PC-3 (cell line): ENCODE results near the gene PTPN1. TPM values are rescaled to one million over a fixed set of nuclear protein-coding genes. Genes with fewer than 3 reads are reported as not detected.

Experiments
- ATAC-seq: fragments of 200-7000 bp; cut with Tn5 transposase; 2 replicates; pipeline ENCODE4 v1.9.1; 2020; ENCODE audit warnings: mild to moderate bottlenecking, moderate library complexity
- BruUV-seq: library from RNA; stranded (reverse); fragments of 400-500 nt; replicated peaks from 2 replicates; lab custom pipeline; 2021; lab: Mats Ljungman, UMichigan
- CTCF ChIA-PET: fragments of 300-600 bp; sonication (Branson Sonifier 250); formaldehyde crosslinking; loops from one replicate; lab custom pipeline; 2022; ENCODE audit warnings: antibody characterized with exemption; lab: Charles Lee
- POLR2A ChIA-PET: fragments of 300-600 bp; sonication (Branson Sonifier 250); formaldehyde crosslinking; loops from one replicate; lab custom pipeline; 2022; ENCODE audit warnings: antibody characterized with exemption; ENCODE audit not compliant: unreplicated experiment; lab: Charles Lee
- DNase-seq: peaks from one replicate; pipeline ENCODE4 v3.0.0-alpha.2; 2015
- H2AFZ ChIP-seq: fragments of 300-600 bp; sonication (generic); 2 replicates; pipeline ENCODE4 v1.6.0; 2016; ENCODE audit warnings: antibody characterized with exemption, low read length
- H3F3A ChIP-seq: fragments of 300-600 bp; sonication (generic); one replicate; pipeline ENCODE4 v1.6.0; 2017; ENCODE audit warnings: antibody characterized with exemption, low read length, control low read depth, mild to moderate bottlenecking; ENCODE audit not compliant: unreplicated experiment
- H3K27ac ChIP-seq: fragments of 300-600 bp; sonication (generic); 2 replicates; pipeline ENCODE4 v1.5.1; 2016; ENCODE audit warnings: mild to moderate bottlenecking, low read length
- H3K27me3 ChIP-seq: fragments of 300-600 bp; sonication (generic); 2 replicates; pipeline ENCODE4 v1.6.1; 2016; ENCODE audit warnings: low read length, mixed read lengths
- H3K36me3 ChIP-seq: fragments of 300-600 bp; sonication (generic); 2 replicates; pipeline ENCODE4 v1.6.1; 2016; ENCODE audit warnings: low read depth, mixed run types, low read length, mixed read lengths
- H3K4me1 ChIP-seq: fragments of 300-600 bp; sonication (generic); 2 replicates; pipeline ENCODE4 v1.5.1; 2016; ENCODE audit warnings: low read length; ENCODE audit not compliant: insufficient read depth
- H3K4me2 ChIP-seq: fragments of 300-600 bp; sonication (generic); 2 replicates; pipeline ENCODE4 v1.6.0; 2016; ENCODE audit warnings: low read length
- H3K4me3 ChIP-seq: fragments of 300-600 bp; sonication (generic); 2 replicates; pipeline ENCODE4 v1.5.1; 2016; ENCODE audit warnings: mild to moderate bottlenecking, low read length, mixed read lengths
- H3K79me2 ChIP-seq: fragments of 300-600 bp; sonication (generic); 2 replicates; pipeline ENCODE4 v1.6.1; 2017; ENCODE audit warnings: low read length, mixed read lengths
- H3K9ac ChIP-seq: fragments of 300-600 bp; sonication (generic); 2 replicates; pipeline ENCODE4 v1.6.0; 2016; ENCODE audit warnings: mild to moderate bottlenecking, low read length
- H3K9me2 ChIP-seq: fragments of 300-600 bp; sonication (generic); replicated peaks from 2 replicates; pipeline ENCODE4 v1.6.1; 2016; ENCODE audit warnings: mixed run types, low read length, mixed read lengths
- H3K9me3 ChIP-seq: fragments of 300-600 bp; sonication (generic); 2 replicates; pipeline ENCODE4 v1.6.1; 2016; ENCODE audit warnings: low read length, mixed read lengths
- H4K20me1 ChIP-seq: fragments of 300-600 bp; sonication (generic); 2 replicates; pipeline ENCODE4 v1.6.1; 2016; ENCODE audit warnings: low read length, mixed read lengths
- EZH2 ChIP-seq: fragments of 300-600 bp; sonication (generic); IDR thresholded peaks from one replicate; pipeline ENCODE4 v1.6.1; 2017; ENCODE audit warnings: antibody characterized with exemption, mild to moderate bottlenecking, low read length; ENCODE audit not compliant: unreplicated experiment
- EZH2phosphoT487 ChIP-seq: fragments of 300-600 bp; sonication (generic); IDR thresholded peaks from 2 replicates; pipeline ENCODE4 v1.6.1; 2018; ENCODE audit warnings: mild to moderate bottlenecking, antibody characterized with exemption, low read length, borderline replicate concordance
- intact Hi-C: fragments of 100-400 bp; cut with micrococcal nuclease; formaldehyde crosslinking; loops from 2 replicates; pipeline ENCODE4 v1.9.0; 2023
- total RNA-seq: library from RNA; depleted of rRNA; stranded (reverse); fragments of >200 nt; gene quantifications from 2 replicates; pipeline ENCODE4 v1.2.3, GENCODE V29; 2014
- TF ChIP-seq, protein P1 (sequence below): fragments of 300-600 bp; sonication (generic); conservative IDR thresholded peaks from 2 replicates; pipeline ENCODE4 v1.5.1; 2017; ENCODE audit warnings: antibody characterized with exemption, low read depth, mild to moderate bottlenecking, low read length

The PTPN1 gene
- total RNA-seq, 1 experiment from 2014 or later: 47.7 TPM

GRCh38 chr20:50613438-50614169 is 103.4 kb downstream of the PTPN1 start:
- ChIA-PET POLR2A (no interaction called here), CTCF (no interaction called here)
- Histone ChIP-seq H3K79me2 (no peaks in the 10 kb centered on the region), H3K9me3 (no peaks in the 10 kb centered on the region), H3K36me3 (no peaks in the 10 kb centered on the region), H3K4me3 (no peak overlapping the region), H3K4me2 (no peak overlapping the region), H4K20me1 (no peaks in the 10 kb centered on the region), H3K9ac (no peak overlapping the region), H3F3A (no peaks in the 10 kb centered on the region), H3K27me3 (no peaks in the 10 kb centered on the region), H2AFZ (no peak overlapping the region), H3K4me1 (no peaks in the 10 kb centered on the region), H3K9me2 (no peaks in the 10 kb centered on the region), H3K27ac (no peak overlapping the region)
- TF ChIP-seq EZH2phosphoT487 (no peak), EZH2 (no peak)
- TF ChIP-seq, protein P1, sequence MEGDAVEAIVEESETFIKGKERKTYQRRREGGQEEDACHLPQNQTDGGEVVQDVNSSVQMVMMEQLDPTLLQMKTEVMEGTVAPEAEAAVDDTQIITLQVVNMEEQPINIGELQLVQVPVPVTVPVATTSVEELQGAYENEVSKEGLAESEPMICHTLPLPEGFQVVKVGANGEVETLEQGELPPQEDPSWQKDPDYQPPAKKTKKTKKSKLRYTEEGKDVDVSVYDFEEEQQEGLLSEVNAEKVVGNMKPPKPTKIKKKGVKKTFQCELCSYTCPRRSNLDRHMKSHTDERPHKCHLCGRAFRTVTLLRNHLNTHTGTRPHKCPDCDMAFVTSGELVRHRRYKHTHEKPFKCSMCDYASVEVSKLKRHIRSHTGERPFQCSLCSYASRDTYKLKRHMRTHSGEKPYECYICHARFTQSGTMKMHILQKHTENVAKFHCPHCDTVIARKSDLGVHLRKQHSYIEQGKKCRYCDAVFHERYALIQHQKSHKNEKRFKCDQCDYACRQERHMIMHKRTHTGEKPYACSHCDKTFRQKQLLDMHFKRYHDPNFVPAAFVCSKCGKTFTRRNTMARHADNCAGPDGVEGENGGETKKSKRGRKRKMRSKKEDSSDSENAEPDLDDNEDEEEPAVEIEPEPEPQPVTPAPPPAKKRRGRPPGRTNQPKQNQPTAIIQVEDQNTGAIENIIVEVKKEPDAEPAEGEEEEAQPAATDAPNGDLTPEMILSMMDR: no peak
- ATAC-seq: no peak
- BruUV-seq: no TSS peak
- intact Hi-C loops: no loop called here
- no peak for DNase-seq

DNA sequence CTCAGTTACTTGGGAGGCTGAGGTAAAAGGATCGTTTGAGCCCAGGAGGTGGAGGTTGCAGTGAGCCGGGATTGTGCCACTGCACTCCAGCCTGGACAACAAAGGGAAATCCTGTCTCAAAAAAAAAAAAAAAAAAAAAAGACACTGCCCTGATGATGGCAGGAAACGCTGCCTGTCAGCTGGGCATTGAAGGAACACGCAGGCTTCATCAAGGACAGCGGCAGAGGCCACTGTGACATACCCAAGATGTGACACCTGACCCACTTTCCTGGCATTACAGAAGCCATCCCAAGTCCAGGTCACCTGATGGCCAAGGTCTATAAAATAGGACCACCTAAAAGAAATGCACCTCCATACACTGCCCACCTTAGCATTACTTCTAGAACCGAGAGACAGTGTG is 105.2 kb downstream of the PTPN1 start:
- no peak overlapping the region for H3K27ac ChIP-seq
- CTCF ChIA-PET: no interaction called here
- no peak overlapping the region for H3K9ac ChIP-seq
- ATAC-seq (no peak), DNase-seq (no peak)
- no peaks in the 10 kb centered on the region for H3K9me2 ChIP-seq
- intact Hi-C loops: no loop called here
- H3F3A ChIP-seq: no peaks in the 10 kb centered on the region
- no peaks in the 10 kb centered on the region for H3K4me1 ChIP-seq
- no peaks in the 10 kb centered on the region for H4K20me1 ChIP-seq
- no peak overlapping the region for H3K4me3 ChIP-seq
- BruUV-seq: no TSS peak
- H3K4me2 ChIP-seq: no peak overlapping the region
- POLR2A ChIA-PET: no interaction called here
- no peak for TF ChIP-seq EZH2
- TF ChIP-seq EZH2phosphoT487: no peak
- TF ChIP-seq, protein P1: no peak
- no peaks in the 10 kb centered on the region for H3K9me3 ChIP-seq
- H3K79me2 ChIP-seq: no peaks in the 10 kb centered on the region
- H2AFZ ChIP-seq: no peak overlapping the region
- no peaks in the 10 kb centered on the region for H3K36me3 ChIP-seq
- H3K27me3 ChIP-seq: no peaks in the 10 kb centered on the region

DNA sequence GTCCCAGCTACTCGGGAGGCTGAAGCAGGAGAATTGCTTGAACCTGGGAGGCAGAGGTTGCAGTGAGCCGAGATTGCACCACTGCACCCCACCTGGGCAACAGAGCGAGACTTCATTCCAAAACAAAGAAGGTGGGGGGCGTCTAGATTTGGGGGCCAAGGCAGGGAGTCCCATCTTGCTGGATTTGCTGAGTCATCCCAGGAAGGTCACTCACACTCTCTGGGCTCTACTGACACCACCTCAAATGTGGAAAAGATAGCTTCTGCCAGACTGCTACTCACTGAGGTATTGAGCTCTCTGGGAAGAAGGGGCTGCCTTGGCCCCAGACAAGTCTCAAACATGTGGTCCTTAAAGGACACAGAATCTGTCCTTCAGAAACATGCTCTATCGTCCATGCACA is 106.8 kb downstream of the PTPN1 start:
- H3K4me1 ChIP-seq: no peaks in the 10 kb centered on the region
- DNase-seq: no peak
- H3K27ac ChIP-seq: no peak overlapping the region
- H4K20me1 ChIP-seq: no peaks in the 10 kb centered on the region
- no peaks in the 10 kb centered on the region for H3K9me2 ChIP-seq
- intact Hi-C loops: no loop called here
- no peaks in the 10 kb centered on the region for H3F3A ChIP-seq
- no peaks in the 10 kb centered on the region for H3K9me3 ChIP-seq
- no peak overlapping the region for H3K9ac ChIP-seq
- no peaks in the 10 kb centered on the region for H3K79me2 ChIP-seq
- POLR2A ChIA-PET: no interaction called here
- no peak overlapping the region for H3K4me2 ChIP-seq
- CTCF ChIA-PET: no interaction called here
- TF ChIP-seq EZH2 (no peak), EZH2phosphoT487 (no peak)
- TF ChIP-seq, protein P1: no peak
- no peak for ATAC-seq
- no peaks in the 10 kb centered on the region for H3K27me3 ChIP-seq
- H2AFZ ChIP-seq: no peak overlapping the region
- no peaks in the 10 kb centered on the region for H3K36me3 ChIP-seq
- no TSS peak for BruUV-seq
- H3K4me3 ChIP-seq: no peak overlapping the region
